Measurements from ENCODE around the gene SLC26A8. TPM values are rescaled to one million over a fixed set of nuclear protein-coding genes. Genes with fewer than 3 reads are reported as not detected.

Gene SLC26A8
- total RNA-seq, 3 donors from 2014 or later = 0.29 to 0.48 TPM; not detected in 1

GRCh38 chr6:36025932-36026327, 1.5 kb upstream of the SLC26A8 start:
- no peak for DNase-seq (ENCODE audit: low spot score in 2 of 2)
- H3K27ac ChIP-seq = no peak overlapping the region
- intact Hi-C loops (cut with DNase I; ENCODE audit: low total_unique reads) = loop anchor here (5.0 kb wide), 2 partner anchors 71 to 864 kb away; no protein-coding TSS in a partner anchor

GRCh38 chr6:36025260-36025931, 955 bp upstream of the SLC26A8 start:
- TF ChIP-seq POLR2AphosphoS5 (IDR thresholded peaks at IDR 0.05) (no peak), CTCF (IDR thresholded peaks at IDR 0.05) (no peak), POLR2A (IDR thresholded peaks at IDR 0.05) (no peak)
- Histone ChIP-seq H3K27me3 (no peaks in the 10 kb centered on the region), H3K27ac (no peak overlapping the region), H3K36me3 (no peaks in the 10 kb centered on the region), H3K9me3 (no peaks in the 10 kb centered on the region), H3K4me1 (no peaks in the 10 kb centered on the region), H3K4me3 (no peak overlapping the region)
- intact Hi-C loops (cut with DNase I; ENCODE audit: low total_unique reads) = loop anchor here (5.0 kb wide), 2 partner anchors 72 to 863 kb away; no protein-coding TSS in a partner anchor
- DNase-seq (ENCODE audit: low spot score in 2 of 2) = no peak

More at GRCh38 chr6:36025932-36026327, 1.5 kb upstream of the SLC26A8 start:
- Histone ChIP-seq H3K4me1 (no peaks in the 10 kb centered on the region), H3K36me3 (no peaks in the 10 kb centered on the region), H3K9me3 (no peaks in the 10 kb centered on the region), H3K27me3 (no peaks in the 10 kb centered on the region), H3K4me3 (no peak overlapping the region)
- no peak for TF ChIP-seq CTCF (IDR thresholded peaks at IDR 0.05)
- no peak for TF ChIP-seq POLR2AphosphoS5 (IDR thresholded peaks at IDR 0.05)
- no peak for TF ChIP-seq POLR2A (IDR thresholded peaks at IDR 0.05)

- H3K27ac ChIP-seq = no peak overlapping the region
- intact Hi-C loops (cut with DNase I; ENCODE audit: low total_unique reads) = no loop called here
Observed at GRCh38 chr6:36020154-36020553, 4.3 kb downstream of the SLC26A8 start.

GRCh38 chr6:36019167-36019566, 5.3 kb downstream of the SLC26A8 start:
- no peaks in the 10 kb centered on the region for H3K9me3 ChIP-seq
- DNase-seq (ENCODE audit: low spot score in 2 of 2) = no peak
- no peak overlapping the region for H3K27ac ChIP-seq
- H3K36me3 ChIP-seq = no peaks in the 10 kb centered on the region
- no peaks in the 10 kb centered on the region for H3K27me3 ChIP-seq
- TF ChIP-seq CTCF (IDR thresholded peaks at IDR 0.05) (no peak), POLR2AphosphoS5 (IDR thresholded peaks at IDR 0.05) (no peak)
- intact Hi-C loops (cut with DNase I; ENCODE audit: low total_unique reads) = no loop called here
- no peak overlapping the region for H3K4me3 ChIP-seq
- no peaks in the 10 kb centered on the region for H3K4me1 ChIP-seq

More at GRCh38 chr6:36020154-36020553, 4.3 kb downstream of the SLC26A8 start:
- Histone ChIP-seq H3K4me3 (no peak overlapping the region), H3K4me1 (no peaks in the 10 kb centered on the region), H3K9me3 (no peaks in the 10 kb centered on the region), H3K27me3 (no peaks in the 10 kb centered on the region), H3K36me3 (no peaks in the 10 kb centered on the region)
- no peak for DNase-seq (ENCODE audit: low spot score in 2 of 2)
- TF ChIP-seq POLR2AphosphoS5 (IDR thresholded peaks at IDR 0.05) = no peak
- no peak for TF ChIP-seq CTCF (IDR thresholded peaks at IDR 0.05)
- no peak for TF ChIP-seq POLR2A (IDR thresholded peaks at IDR 0.05)

- Histone ChIP-seq H3K4me3 (no peak overlapping the region), H3K4me1 (no peaks in the 10 kb centered on the region), H3K27ac (no peak overlapping the region), H3K36me3 (no peaks in the 10 kb centered on the region), H3K27me3 (no peaks in the 10 kb centered on the region), H3K9me3 (no peaks in the 10 kb centered on the region)
- DNase-seq (ENCODE audit: low spot score in 2 of 2) = no peak
- TF ChIP-seq POLR2AphosphoS5 (IDR thresholded peaks at IDR 0.05) (no peak), POLR2A (IDR thresholded peaks at IDR 0.05) (no peak), CTCF (IDR thresholded peaks at IDR 0.05) (no peak)
- intact Hi-C loops (cut with DNase I; ENCODE audit: low total_unique reads) = no loop called here
Observed at GRCh38 chr6:36018339-36018738, 6.1 kb downstream of the SLC26A8 start.

All from breast epithelium (tissue), 4 donors.